Fibroblast of lung (primary cell): Measurements from ENCODE around the gene KCNK10. TPM values are rescaled to one million over a fixed set of nuclear protein-coding genes. Genes with fewer than 3 reads are reported as not detected.

Experiments
- DNase-seq, 2 donors: peaks; one replicate each; pipeline versions ENCODE4 v3.0.0 to v3.0.0-alpha.2; 2010; ENCODE audit warnings: low read depth in 2 of 2
- H2AFZ ChIP-seq: 2 replicates; pipeline ENCODE4 v1.5.1; 2012; ENCODE audit warnings: low read length, control low read depth, inconsistent platforms
- H3K27ac ChIP-seq: 2 replicates; pipeline ENCODE4 v1.5.1; 2011; ENCODE audit warnings: low read length, control low read depth; ENCODE audit not compliant: insufficient read depth
- H3K27me3 ChIP-seq: 2 replicates; pipeline ENCODE4 v1.5.1; 2011; ENCODE audit warnings: mild to moderate bottlenecking, low read length; ENCODE audit not compliant: control insufficient read depth, insufficient read depth
- H3K36me3 ChIP-seq: 2 replicates; pipeline ENCODE4 v1.5.1; 2011; ENCODE audit warnings: low read length; ENCODE audit not compliant: control insufficient read depth, insufficient read depth
- H3K4me1 ChIP-seq: 2 replicates; pipeline ENCODE4 v1.5.1; 2011; ENCODE audit warnings: low read length; ENCODE audit not compliant: control insufficient read depth, insufficient read depth; ENCODE audit errors: extremely low read depth
- H3K4me2 ChIP-seq: 2 replicates; pipeline ENCODE4 v1.5.1; 2011; ENCODE audit warnings: low read length, control low read depth; ENCODE audit not compliant: insufficient read depth; ENCODE audit errors: extremely low read depth
- H3K4me3 ChIP-seq, 4 experiments: fragments of 200-600 bp in 1 of 4; sonication (generic) in 1 of 4; replicated peaks in 1 of 4; 2 replicates each; pipeline ENCODE4 v1.5.1; 2011 to 2016; ENCODE audit warnings: low read length in 4 of 4, low read depth in 3 of 4, mild to moderate bottlenecking in 3 of 4, control low read depth in 2 of 4, inconsistent platforms in 1 of 4, mixed read lengths in 1 of 4; ENCODE audit not compliant: insufficient read depth in 1 of 4; ENCODE audit errors: control extremely low read depth in 1 of 4
- H3K79me2 ChIP-seq: 2 replicates; pipeline ENCODE4 v1.5.1; 2012; ENCODE audit warnings: mild to moderate bottlenecking, low read length, inconsistent platforms; ENCODE audit not compliant: control insufficient read depth, insufficient read depth
- H3K9ac ChIP-seq: 2 replicates; pipeline ENCODE4 v1.5.1; 2011; ENCODE audit warnings: mild to moderate bottlenecking, low read length, control low read depth; ENCODE audit not compliant: insufficient read depth
- H3K9me3 ChIP-seq: 2 replicates; pipeline ENCODE4 v1.5.1; 2012; ENCODE audit warnings: low read depth, low read length; ENCODE audit not compliant: control insufficient read depth, insufficient read depth
- H4K20me1 ChIP-seq: 2 replicates; pipeline ENCODE4 v1.5.1; 2011; ENCODE audit warnings: low read length; ENCODE audit not compliant: control insufficient read depth, insufficient read depth; ENCODE audit errors: extremely low read depth
- CTCF ChIP-seq, 2 donors: IDR thresholded peaks in 1 of 2; conservative IDR thresholded peaks in 1 of 2; 1 replicate in 1 of 2; 2 replicates in 1 of 2; pipeline ENCODE4 v1.5.1; 2011 to 2012; ENCODE audit warnings: low read length in 2 of 2, control low read depth in 1 of 2, inconsistent platforms in 1 of 2, low read depth in 1 of 2, mild to moderate bottlenecking in 1 of 2
- EZH2 ChIP-seq: IDR thresholded peaks from 2 replicates; pipeline ENCODE4 v1.5.1; 2012; ENCODE audit warnings: low read length, control low read depth, mild to moderate bottlenecking; ENCODE audit errors: missing control alignments
- polyA minus RNA-seq: library from RNA; depleted of rRNA, polyadenylated mRNA; stranded (reverse); fragments of >200 nt; gene quantifications from 2 replicates; pipeline ENCODE4 v1.2.3, GENCODE V29; 2011; ENCODE audit warnings: low replicate concordance
- polyA plus RNA-seq, 2 donors: library from polyadenylated mRNA; depleted of rRNA in 1 of 2; stranded (reverse) in 1 of 2; unstranded in 1 of 2; fragments of >200 nt; gene quantifications; 2 replicates each; pipeline ENCODE4 v1.2.1, GENCODE V29; 2011 to 2012; ENCODE audit warnings: missing spikeins in 1 of 2
- total RNA-seq: library from RNA; depleted of rRNA; stranded (reverse); fragments of >200 nt; gene quantifications from 2 replicates; pipeline ENCODE4 v1.2.1, GENCODE V29; 2014

The KCNK10 gene
- total RNA-seq (not detected in 2 replicates), polyA plus RNA-seq (not detected in 2 replicates), polyA minus RNA-seq (not detected in 2 replicates)
- polyA plus RNA-seq (2012) = not detected in 2 replicates

GRCh38 chr14:88323086-88323522 lies at the start of gene KCNK10:
KCNK10 (minus strand) TSS chr14:88323269; CDS start chr14:88322798, 471 bp downstream.
- Histone ChIP-seq H3K9ac (no peak within 1 kb of the TSS), H3K27ac (no peak within 1 kb of the TSS), H3K4me1 (no peaks in the 10 kb centered on the region), H2AFZ (no peak within 1 kb of the TSS), H3K4me2 (peak within 1 kb of the TSS; percentile 51), H4K20me1 (no peaks in the 10 kb centered on the region), H3K4me3 (peak within 1 kb of the TSS in 1 of 4 experiments; percentile 17), H3K36me3 (no peaks in the 10 kb centered on the region), H3K9me3 (no peaks in the 10 kb centered on the region), H3K79me2 (no peaks in the 10 kb centered on the region), H3K27me3 (peaks cover 37% of the 10 kb centered on the region)
- TF ChIP-seq CTCF (conservative IDR thresholded peaks at IDR 0.05 in 1 of 2, IDR thresholded peaks at IDR 0.05 in 1 of 2; ENCODE audit: low read depth in 1 of 2, low read length in 2 of 2) = no peak
- no peak for TF ChIP-seq EZH2
- DNase-seq = peak; percentile 6 to 13

- no peak for DNase-seq
- Histone ChIP-seq H3K9me3 (no peaks in the 10 kb centered on the region), H3K27me3 (no peaks in the 10 kb centered on the region), H4K20me1 (no peaks in the 10 kb centered on the region), H3K4me1 (no peaks in the 10 kb centered on the region), H3K4me3 (no peak overlapping the region), H2AFZ (no peak overlapping the region), H3K4me2 (no peak overlapping the region), H3K9ac (no peak overlapping the region), H3K79me2 (no peaks in the 10 kb centered on the region), H3K27ac (no peak overlapping the region), H3K36me3 (no peaks in the 10 kb centered on the region)
- TF ChIP-seq EZH2 (no peak), CTCF (conservative IDR thresholded peaks at IDR 0.05 in 1 of 2, IDR thresholded peaks at IDR 0.05 in 1 of 2; ENCODE audit: low read depth in 1 of 2, low read length in 2 of 2) (no peak)
These were observed 46.4 kb upstream of the KCNK10 start for GRCh38 chr14:88369496-88369895.

GRCh38 chr14:88364710-88365413 lies 41.8 kb upstream of the KCNK10 start:
- Histone ChIP-seq H4K20me1 (no peaks in the 10 kb centered on the region), H3K9me3 (no peaks in the 10 kb centered on the region), H3K4me2 (no peak overlapping the region), H3K4me1 (no peaks in the 10 kb centered on the region), H3K27me3 (no peaks in the 10 kb centered on the region), H2AFZ (no peak overlapping the region), H3K4me3 (no peak overlapping the region), H3K27ac (no peak overlapping the region), H3K79me2 (no peaks in the 10 kb centered on the region), H3K36me3 (no peaks in the 10 kb centered on the region), H3K9ac (no peak overlapping the region)
- no peak for DNase-seq
- TF ChIP-seq CTCF (conservative IDR thresholded peaks at IDR 0.05 in 1 of 2, IDR thresholded peaks at IDR 0.05 in 1 of 2; ENCODE audit: low read depth in 1 of 2, low read length in 2 of 2) (no peak), EZH2 (no peak)
